ENCODE results near the gene FBXO46. TPM values are rescaled to one million over a fixed set of nuclear protein-coding genes. Genes with fewer than 3 reads are reported as not detected.

The FBXO46 gene
- total and polyA plus RNA-seq, 2 of the 4 experiments (the other 2 are of a cell fraction): 3.0 to 6.8 TPM

GRCh38 chr19:45705710-45706415, 24.8 kb downstream of the FBXO46 start:
- Histone ChIP-seq H3K4me1 (ENCODE audit: control insufficient read depth, insufficient read depth, low read length) (no peaks in the 10 kb centered on the region), H3K9me1 (ENCODE audit: insufficient read depth, low read length) (no peaks in the 10 kb centered on the region), H2BK5ac (ENCODE audit: low read depth, low read length, poor library complexity, severe bottlenecking) (no peak overlapping the region), H2BK120ac (ENCODE audit: low read depth, low read length) (no peak overlapping the region), H3K18ac (ENCODE audit: low read depth, low read length) (no peak overlapping the region), H4K5ac (ENCODE audit: low read depth, low read length) (no peak overlapping the region), H3K27me3 (ENCODE audit: control insufficient read depth, insufficient read depth, low read length) (no peaks in the 10 kb centered on the region), H2BK15ac (ENCODE audit: low read depth, low read length) (no peak overlapping the region), H3K9me3 (ENCODE audit: control insufficient read depth, insufficient read depth, low read length) (no peaks in the 10 kb centered on the region), H3K14ac (replicated peaks; ENCODE audit: low read depth, low read length) (no peak overlapping the region), H2BK20ac (ENCODE audit: low read depth, low read length) (no peak overlapping the region), H4K20me1 (ENCODE audit: insufficient read depth, low read length) (no peaks in the 10 kb centered on the region), H3K4me2 (ENCODE audit: low read depth, low read length) (no peak overlapping the region), H2AK5ac (ENCODE audit: low read depth, low read length) (no peak overlapping the region), H3K27ac (ENCODE audit: insufficient read depth, low read length) (no peak overlapping the region), H3K36me3 (ENCODE audit: control insufficient read depth, insufficient read depth, low read length) (peaks cover 26% of the 10 kb centered on the region), H2AK9ac (replicated peaks; ENCODE audit: low read depth, low read length, poor library complexity) (no peak overlapping the region), H3K23ac (ENCODE audit: low read depth, low read length) (no peak overlapping the region), H4K91ac (ENCODE audit: insufficient read depth, low read depth, low read length) (no peak overlapping the region), H3K56ac (ENCODE audit: extremely low read depth, insufficient read depth, low read length) (no peak overlapping the region), H3K9ac (ENCODE audit: low read depth, low read length) (no peak overlapping the region), H3K79me1 (ENCODE audit: low read depth in 1 of 2, low read length in 2 of 2) (peaks cover 7 to 8% of the 10 kb centered on the region in 2 experiments; a peak in 3 of 4 replicates), H3K4ac (ENCODE audit: low read depth, low read length) (no peak overlapping the region), H3K4me3 (ENCODE audit: insufficient read depth, low read depth, low read length) (no peak overlapping the region), H2AFZ (replicated peaks; ENCODE audit: low read length, poor library complexity) (no peak overlapping the region), H4K8ac (ENCODE audit: low read depth in 2 of 2, low read length in 2 of 2) (no peak overlapping the region)
- in situ Hi-C loops (cut with MboI; ENCODE audit: low sequenced_read_pairs): no loop called here
- CTCF ChIA-PET: interaction anchor here (0.6 kb wide), 2 partner anchors 77 to 93 kb away, joined by 3 read pairs; partner anchors contain the start of gene DMPK
- intact Hi-C loops (cut with micrococcal nuclease): no loop called here
- DNase-seq (no peak), ATAC-seq (ENCODE audit: low read depth) (no peak)
- POLR2A ChIA-PET (ENCODE audit: unreplicated experiment): no interaction called here
- no peak for TF ChIP-seq POLR2A (IDR thresholded peaks at IDR 0.05; ENCODE audit: low read depth, low read length)
- TF ChIP-seq FOS (IDR thresholded peaks at IDR 0.05; ENCODE audit: low read depth, low read length): no peak
- TF ChIP-seq CHD1 (IDR thresholded peaks at IDR 0.05; ENCODE audit: low read depth, low read length): no peak
- no peak for TF ChIP-seq MAFK (IDR thresholded peaks at IDR 0.05; ENCODE audit: low read depth, low read length)
- TF ChIP-seq BHLHE40 (IDR thresholded peaks at IDR 0.05; ENCODE audit: low read depth, low read length): no peak
- TF ChIP-seq MAZ (IDR thresholded peaks at IDR 0.05; ENCODE audit: borderline replicate concordance, low read depth, low read length): no peak
- TF ChIP-seq, protein P1, sequence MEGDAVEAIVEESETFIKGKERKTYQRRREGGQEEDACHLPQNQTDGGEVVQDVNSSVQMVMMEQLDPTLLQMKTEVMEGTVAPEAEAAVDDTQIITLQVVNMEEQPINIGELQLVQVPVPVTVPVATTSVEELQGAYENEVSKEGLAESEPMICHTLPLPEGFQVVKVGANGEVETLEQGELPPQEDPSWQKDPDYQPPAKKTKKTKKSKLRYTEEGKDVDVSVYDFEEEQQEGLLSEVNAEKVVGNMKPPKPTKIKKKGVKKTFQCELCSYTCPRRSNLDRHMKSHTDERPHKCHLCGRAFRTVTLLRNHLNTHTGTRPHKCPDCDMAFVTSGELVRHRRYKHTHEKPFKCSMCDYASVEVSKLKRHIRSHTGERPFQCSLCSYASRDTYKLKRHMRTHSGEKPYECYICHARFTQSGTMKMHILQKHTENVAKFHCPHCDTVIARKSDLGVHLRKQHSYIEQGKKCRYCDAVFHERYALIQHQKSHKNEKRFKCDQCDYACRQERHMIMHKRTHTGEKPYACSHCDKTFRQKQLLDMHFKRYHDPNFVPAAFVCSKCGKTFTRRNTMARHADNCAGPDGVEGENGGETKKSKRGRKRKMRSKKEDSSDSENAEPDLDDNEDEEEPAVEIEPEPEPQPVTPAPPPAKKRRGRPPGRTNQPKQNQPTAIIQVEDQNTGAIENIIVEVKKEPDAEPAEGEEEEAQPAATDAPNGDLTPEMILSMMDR (conservative IDR thresholded peaks at IDR 0.05; ENCODE audit: low read depth, low read length): no peak
- no TSS peak for BruUV-seq (replicated peaks)
- WGBS, 2 experiments (ENCODE audit: extremely low coverage in 2 of 2, insufficient read length in 1 of 2): 87% methylated on average over 4 of the region's 12 CpGs; no CpG with 5 or more reads in 1 of the 2 experiments
- dilution Hi-C loops (cut with HindIII; ENCODE audit: low sequenced_read_pairs, unreplicated experiment): no loop called here

Data from IMR-90 (cell line).